ENCODE measurements around the gene ITGA11.

The ITGA11 gene

GRCh38 chr15:68328443-68328842 lies 103.5 kb downstream of the ITGA11 start:
- DNase-seq = no peak

- no peak for DNase-seq
Measured at GRCh38 chr15:68326711-68327354, 105.1 kb downstream of the ITGA11 start.

DNA sequence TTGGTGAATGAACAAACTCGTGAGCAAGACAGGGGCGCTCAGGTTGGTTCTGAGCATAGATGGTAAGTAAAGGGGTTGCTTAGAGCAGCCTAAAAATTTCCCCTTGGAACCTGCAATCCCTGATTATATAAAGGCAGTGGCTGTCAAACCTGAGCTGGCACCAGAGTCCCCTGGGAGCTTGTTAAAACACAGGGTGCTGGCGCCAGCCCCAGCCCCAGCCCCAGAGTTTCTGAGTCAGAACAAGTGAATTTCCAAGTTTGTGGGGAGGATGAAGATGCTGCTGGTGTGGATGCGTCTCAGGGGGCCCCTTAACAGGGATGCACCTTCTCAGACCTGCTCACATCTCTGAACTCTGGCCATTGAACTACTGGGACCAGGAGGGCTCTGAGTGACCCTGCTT lies 106.2 kb downstream of the ITGA11 start:
- DNase-seq = no peak

- no peak for DNase-seq
Measured at GRCh38 chr15:68322796-68323195, 109.2 kb downstream of the ITGA11 start.

DNA sequence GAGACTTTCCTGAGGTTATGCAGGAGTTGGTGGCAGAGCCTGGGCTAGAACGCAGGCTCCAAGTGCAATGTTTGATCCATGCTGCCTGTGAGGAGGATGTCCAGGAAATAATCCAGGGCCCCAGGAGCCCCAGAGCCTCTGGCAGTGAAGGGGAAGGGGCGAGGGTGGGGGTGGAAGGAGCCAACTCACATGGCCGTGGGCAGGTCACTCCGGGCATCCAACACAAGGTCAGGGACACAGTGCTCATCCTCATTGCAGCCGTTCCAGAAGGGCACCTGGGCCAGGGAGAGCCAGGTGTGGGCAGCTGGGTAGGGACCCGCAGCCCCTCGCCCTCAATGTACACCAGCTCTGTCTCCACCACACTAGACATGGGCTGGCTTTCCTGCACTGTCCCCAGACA lies 110.7 kb downstream of the ITGA11 start:
- DNase-seq = no peak

- DNase-seq = no peak
Measured at GRCh38 chr15:68319997-68320396, 112.0 kb downstream of the ITGA11 start.

- DNase-seq = no peak
Measured at GRCh38 chr15:68318931-68319909, 112.7 kb downstream of the ITGA11 start.

DNA sequence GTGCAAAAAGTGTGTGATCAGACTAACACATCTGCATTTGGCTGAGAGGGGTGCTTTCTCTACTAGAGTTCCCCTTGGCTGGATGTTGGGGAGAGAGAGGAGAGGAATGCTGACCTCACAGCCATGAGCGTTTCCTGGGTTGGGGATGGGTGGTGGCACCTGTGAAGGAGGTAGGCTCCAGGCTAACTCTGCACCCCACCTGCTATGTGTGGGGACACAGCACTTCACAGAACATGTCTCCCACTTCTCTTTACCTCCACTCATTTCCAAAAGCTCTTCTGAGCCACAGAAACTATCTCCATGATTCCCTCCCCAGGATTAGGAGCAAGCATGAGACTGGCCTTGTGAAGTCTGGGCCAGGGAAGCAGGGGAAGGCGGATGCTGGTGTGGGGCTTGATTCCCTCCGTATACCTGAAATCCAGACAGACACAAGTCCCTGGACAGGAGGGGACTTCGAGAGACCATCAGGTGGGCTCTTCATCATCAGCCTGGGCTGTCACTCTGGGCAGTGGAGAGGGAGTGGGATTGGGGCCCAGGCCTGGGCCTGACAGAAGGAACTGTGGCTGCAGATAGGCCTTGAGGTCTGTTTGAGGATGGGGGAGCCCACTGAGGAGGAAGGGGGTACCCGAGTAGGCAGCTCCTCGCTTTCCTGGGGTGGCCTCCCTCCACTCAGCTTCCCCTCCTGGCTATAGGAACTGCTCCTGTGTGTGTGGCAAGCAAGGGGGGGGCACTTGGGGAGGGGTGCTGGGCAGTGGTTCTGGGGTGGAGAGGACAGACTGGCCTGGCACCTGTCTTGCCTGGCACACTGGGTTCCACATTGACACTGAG lies 113.7 kb downstream of the ITGA11 start:
- no peak for DNase-seq

- no peak for DNase-seq
Measured at GRCh38 chr15:68317281-68318007, 114.5 kb downstream of the ITGA11 start.

DNA sequence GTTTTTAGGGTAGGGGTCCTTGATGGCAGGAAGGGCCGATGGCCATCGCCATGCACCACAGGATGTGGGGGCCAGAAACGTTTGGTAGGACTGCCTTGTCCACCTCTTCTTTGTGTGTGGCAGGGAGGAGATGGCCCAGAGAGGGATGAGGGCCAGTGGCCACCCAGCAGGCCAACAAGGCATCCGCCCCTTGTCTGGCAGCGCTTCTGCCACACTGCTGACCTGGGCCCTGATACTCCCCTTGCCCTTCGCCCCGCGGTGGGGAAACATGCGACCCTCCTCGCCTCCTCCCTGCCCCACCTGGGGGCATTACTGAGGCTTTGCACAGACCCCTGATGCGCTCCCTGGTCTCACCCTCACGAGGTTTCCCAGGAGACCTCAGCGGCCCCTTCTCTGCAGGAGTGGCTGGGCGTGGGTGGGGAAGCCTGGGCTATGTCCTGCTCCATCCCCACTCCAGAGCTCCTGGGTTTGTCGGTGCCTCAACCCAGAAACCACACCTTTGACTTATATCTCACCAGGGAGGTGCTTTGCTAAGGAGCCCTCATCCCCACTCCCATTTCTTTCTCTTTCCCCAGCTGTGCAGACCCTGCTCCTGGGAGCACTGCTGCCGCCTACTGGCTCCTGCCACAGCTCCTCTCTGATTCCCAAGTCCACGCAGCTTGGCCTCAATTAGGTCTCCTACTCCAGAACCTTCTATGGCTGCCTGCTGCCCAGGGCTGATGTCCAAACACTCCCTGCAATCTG lies 115.7 kb downstream of the ITGA11 start:
- DNase-seq = no peak

DNA sequence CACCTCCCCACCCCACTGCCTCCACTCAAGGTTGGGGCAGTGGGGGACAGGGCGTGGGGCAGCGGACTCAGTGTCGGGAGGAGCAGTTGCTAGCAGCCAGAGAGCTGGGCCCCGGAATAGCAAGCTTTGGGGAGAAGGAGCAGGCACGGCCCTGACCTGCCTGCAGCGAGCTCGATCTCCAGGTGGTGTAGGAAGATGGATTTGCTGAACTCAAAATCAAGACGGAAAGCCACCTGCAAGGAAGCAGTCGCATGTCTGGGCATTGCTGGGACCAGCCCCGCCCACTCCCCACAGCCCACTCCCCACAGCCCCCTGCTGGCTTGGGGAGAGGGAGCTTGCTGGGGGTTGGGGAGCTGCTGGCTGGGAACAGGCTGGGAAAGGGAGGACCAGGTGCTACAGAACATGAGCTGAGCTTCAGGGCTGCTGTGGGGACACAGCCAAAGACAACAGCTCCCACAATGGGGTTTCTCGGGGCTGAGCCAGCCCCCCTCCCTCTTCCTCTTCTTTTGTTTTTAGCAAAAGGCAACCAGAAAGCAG lies 116.4 kb downstream of the ITGA11 start:
- DNase-seq = no peak

DNA sequence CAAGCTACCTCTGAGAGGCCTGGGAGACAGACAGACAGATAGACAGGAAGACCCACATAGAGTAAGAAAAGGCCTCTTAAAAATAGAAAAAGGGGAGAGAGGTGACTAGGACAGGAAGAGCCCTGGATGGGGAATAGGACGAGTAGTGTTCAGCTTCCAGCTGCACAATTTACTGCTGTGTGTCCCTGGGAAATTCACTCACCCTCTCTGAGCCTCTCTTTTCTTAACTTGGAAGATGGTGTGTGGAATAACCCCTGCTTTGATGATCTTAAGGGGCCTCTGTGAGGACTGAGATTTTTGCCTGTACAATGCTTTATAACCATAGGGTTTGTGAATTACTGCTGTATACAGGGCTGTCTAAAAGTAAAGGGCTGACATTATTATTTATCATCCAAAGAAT lies 116.9 kb downstream of the ITGA11 start:
- DNase-seq = no peak

DNA sequence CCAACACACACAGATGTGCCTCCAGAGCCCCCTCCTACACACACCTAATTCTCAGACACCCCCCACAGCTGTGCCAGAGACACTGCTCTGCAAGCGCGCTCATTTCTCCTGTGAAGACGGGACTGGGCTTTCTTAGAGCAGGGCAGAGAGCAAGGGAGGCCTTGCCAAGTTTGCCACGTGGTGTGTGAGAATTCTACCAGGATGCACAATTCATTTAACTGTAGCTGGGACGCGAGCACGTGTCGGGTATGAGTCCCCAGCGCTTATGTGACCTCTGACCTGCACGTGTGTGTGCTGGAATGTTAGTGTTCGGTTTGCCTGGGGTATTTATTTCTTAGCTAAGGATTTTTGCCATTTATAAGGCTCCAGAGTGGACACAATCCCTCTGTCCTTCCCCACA lies 117.4 kb downstream of the ITGA11 start:
- no peak for DNase-seq

DNA sequence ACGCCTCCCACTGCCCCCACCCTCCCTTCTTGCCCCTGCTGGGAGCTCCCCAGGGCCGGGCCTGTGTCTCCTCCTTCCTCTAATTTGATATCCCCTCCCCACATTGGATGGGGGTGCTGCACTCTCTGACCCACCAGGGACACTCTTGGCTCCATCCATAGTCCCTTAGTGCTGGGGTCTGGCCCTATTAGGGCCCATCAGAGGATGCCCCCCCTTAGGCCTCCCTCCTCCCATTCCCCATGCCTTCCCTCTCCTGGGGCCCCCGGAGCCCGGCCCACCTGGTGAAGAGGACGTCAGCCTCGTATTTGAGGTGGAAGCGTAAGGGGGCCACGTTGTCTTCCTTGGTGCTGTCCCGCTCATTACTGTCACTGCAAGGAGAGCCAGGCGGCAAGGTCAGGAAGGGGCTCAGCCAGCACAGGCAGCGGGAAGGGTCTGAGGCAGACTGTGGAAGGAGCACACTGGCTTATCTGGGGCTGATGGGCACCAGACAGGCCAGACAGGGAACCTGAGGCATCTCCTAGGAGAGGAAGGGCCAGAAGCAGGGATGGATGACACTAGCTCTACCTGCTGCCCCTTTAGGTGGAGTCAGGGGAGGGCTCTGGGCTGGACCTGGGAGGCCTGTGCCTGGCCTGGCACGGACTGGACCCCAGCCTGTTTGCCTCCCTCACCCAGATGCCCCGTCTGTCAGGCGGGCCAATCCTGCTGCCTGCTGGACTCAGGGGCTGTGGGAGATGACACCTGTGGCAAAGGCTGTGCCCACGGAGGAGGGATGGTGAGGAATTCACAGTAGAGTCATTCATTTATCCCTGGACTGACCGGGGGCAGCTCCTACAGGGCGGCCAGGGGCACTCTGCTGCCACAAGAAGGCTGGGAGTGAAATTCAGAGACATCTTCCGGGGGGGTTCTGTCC lies 118.2 kb downstream of the ITGA11 start:
- no peak for DNase-seq

DNA sequence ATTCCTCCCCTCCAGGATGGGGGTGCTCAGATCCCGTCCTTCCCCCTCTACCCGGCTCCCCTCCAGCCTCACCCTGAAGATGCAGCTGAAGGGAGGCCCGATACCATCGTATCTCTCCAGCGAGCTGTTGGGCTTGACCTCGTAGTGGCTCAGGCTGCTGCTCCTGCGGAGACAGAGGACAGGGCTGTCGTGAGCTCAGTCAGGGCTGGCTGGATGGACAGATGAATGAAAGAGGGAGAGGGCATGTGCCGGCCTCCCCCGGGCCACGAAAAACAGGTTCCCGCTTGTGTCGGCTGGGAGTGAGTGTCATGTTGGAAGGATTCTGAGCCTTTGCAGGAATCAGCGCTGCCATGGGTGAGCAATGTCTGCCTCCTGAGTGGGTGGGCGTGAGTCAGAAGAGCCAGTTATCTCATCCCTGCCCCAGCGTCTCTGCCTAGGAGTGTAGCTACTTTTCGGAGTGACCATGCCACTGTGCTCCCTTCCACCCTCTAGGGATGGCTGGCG lies 119.2 kb downstream of the ITGA11 start:
- no peak for DNase-seq

- DNase-seq = no peak
Measured at GRCh38 chr15:68311859-68312557, 120.0 kb downstream of the ITGA11 start.

- DNase-seq = no peak
Measured at GRCh38 chr15:68311464-68311835, 120.5 kb downstream of the ITGA11 start.

DNA sequence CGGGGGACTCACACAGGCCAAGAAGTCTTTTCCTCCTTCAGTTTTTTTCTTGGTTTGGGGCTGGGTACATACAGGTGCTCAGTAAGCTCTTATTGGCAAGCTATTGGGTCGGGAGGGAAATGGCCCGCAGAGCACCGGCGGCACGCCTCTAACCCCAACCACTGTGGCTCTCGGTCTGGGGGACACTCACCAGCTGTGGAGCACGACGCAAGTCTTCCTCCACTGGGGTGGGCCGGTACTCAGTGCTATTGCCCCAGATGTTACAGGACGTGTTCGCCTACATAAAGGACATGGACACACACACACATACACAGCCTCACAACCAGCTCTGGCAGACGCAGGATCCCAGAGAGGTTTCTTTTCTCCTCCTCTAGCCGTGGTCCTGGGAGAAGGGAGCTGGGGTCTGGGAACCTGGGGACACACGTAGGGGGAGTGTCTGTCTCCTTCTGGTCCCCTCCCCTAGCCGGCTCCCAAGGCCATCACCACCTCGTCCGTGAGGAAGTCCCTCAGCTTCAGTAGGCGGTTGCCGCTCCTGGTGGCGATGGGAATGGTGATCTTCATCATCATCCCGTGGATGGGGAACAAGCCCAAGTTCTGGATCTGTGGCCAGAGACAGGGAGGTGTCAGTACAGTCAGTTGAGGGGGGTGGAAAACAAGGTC lies 121.0 kb downstream of the ITGA11 start:
- DNase-seq = no peak
